Gastrocnemius medialis (tissue), 4 donors: Measurements from ENCODE around the gene MEGF6.

ENCODE experiments used
- CTCF ChIP-seq, 5 experiments: fragments of 450-650 bp in 3 of 5; fragments of 200-600 bp in 2 of 5; sonication (generic) in 2 of 5; IDR thresholded peaks in 4 of 5; conservative IDR thresholded peaks in 1 of 5; 1 replicate in 4 of 5; 2 replicates in 1 of 5; pipeline ENCODE4 v1.5.1; 2016 to 2019; ENCODE audit warnings: antibody characterized with exemption in 5 of 5, mild to moderate bottlenecking in 3 of 5, moderate library complexity in 3 of 5
- POLR2A ChIP-seq, 2 donors: fragments of 450-650 bp; IDR thresholded peaks; one replicate each; pipeline ENCODE4 v1.6.1; 2017; ENCODE audit warnings: antibody characterized with exemption in 2 of 2, mild to moderate bottlenecking in 2 of 2, moderate library complexity in 2 of 2

- no peak for TF ChIP-seq POLR2A (IDR thresholded peaks at IDR 0.05)
- no peak for TF ChIP-seq CTCF (IDR thresholded peaks at IDR 0.05 in 4 of 5, conservative IDR thresholded peaks at IDR 0.05 in 1 of 5)
Measured at GRCh38 chr1:3474421-3474820, 136.9 kb downstream of the MEGF6 start.
